T-cell (primary cell): ENCODE results near the gene LSM7. TPM values are rescaled to one million over a fixed set of nuclear protein-coding genes. Genes with fewer than 3 reads are reported as not detected.

Experiments
- ATAC-seq, 4 experiments: fragments of 200-7000 bp in 3 of 4; fragments of 150-1000 bp in 1 of 4; cut with Tn5 transposase; replicated peaks in 1 of 4; 1 replicate in 3 of 4; 2 replicates in 1 of 4; pipeline ENCODE4 v1.10.0; 2021; ENCODE audit warnings: moderate library complexity in 3 of 4, mild to moderate bottlenecking in 2 of 4, moderate number of reproducible peaks in 1 of 4
- CTCF ChIA-PET, 2 donors: fragments of 300-600 bp; sonication (Branson Sonifier 250); formaldehyde crosslinking; loops; one replicate each; lab custom pipeline; 2022; ENCODE audit warnings: antibody characterized with exemption in 2 of 2; lab: Charles Lee
- POLR2A ChIA-PET, 2 donors: fragments of 300-600 bp; sonication (Branson Sonifier 250); formaldehyde crosslinking; loops; one replicate each; lab custom pipeline; 2022; ENCODE audit warnings: antibody characterized with exemption in 2 of 2; lab: Charles Lee
- DNase-seq, 35 experiments: peaks; one replicate each; pipeline versions ENCODE4 v3.0.0 to v3.0.0-alpha.2; 2013 to 2023
- H3K27ac ChIP-seq: one replicate; pipeline ENCODE4 v1.5.1; 2013; ENCODE audit warnings: low read length
- H3K27me3 ChIP-seq, 2 experiments: replicated peaks in 1 of 2; 1 replicate in 1 of 2; 2 replicates in 1 of 2; pipeline versions ENCODE4 v1.6.1 to v1.7.0; 2013; ENCODE audit warnings: low read length in 1 of 2, mixed read lengths in 1 of 2; ENCODE audit not compliant: control insufficient read depth in 2 of 2, insufficient read depth in 2 of 2; ENCODE audit errors: extremely low read depth in 1 of 2
- H3K36me3 ChIP-seq, 2 donors: 1 replicate in 1 of 2; 2 replicates in 1 of 2; pipeline versions ENCODE4 v1.6.1 to v1.7.0; 2013; ENCODE audit warnings: low read length in 1 of 2; ENCODE audit not compliant: control insufficient read depth in 2 of 2, insufficient read depth in 1 of 2; ENCODE audit errors: extremely low read depth in 1 of 2
- H3K4me1 ChIP-seq, 2 experiments: 1 replicate in 1 of 2; 2 replicates in 1 of 2; pipeline versions ENCODE4 v1.6.1 to v1.7.0; 2013; ENCODE audit warnings: low read length in 2 of 2, mixed read lengths in 1 of 2; ENCODE audit not compliant: insufficient read depth in 2 of 2, control insufficient read depth in 1 of 2; ENCODE audit errors: extremely low read depth in 1 of 2
- H3K4me3 ChIP-seq, 2 donors: 1 replicate in 1 of 2; 2 replicates in 1 of 2; pipeline versions ENCODE4 v1.5.1 to v1.7.0; 2013; ENCODE audit warnings: mild to moderate bottlenecking in 2 of 2, low read length in 1 of 2, moderate library complexity in 1 of 2; ENCODE audit not compliant: control insufficient read depth in 1 of 2; ENCODE audit errors: extremely low read depth in 1 of 2
- H3K9me3 ChIP-seq: 2 replicates; pipeline ENCODE4 v1.7.0; 2013
- H3K27ac Mint-ChIP-seq, 2 donors: one replicate each; pipeline ENCODE4 v1.8.0; 2020 to 2021; ENCODE audit warnings: mild to moderate bottlenecking in 2 of 2, mixed read lengths in 2 of 2
- H3K27me3 Mint-ChIP-seq, 2 donors: one replicate each; pipeline ENCODE4 v1.8.0; 2021 to 2022; ENCODE audit warnings: mixed read lengths in 2 of 2
- H3K36me3 Mint-ChIP-seq: one replicate; pipeline ENCODE4 v1.8.0; 2021; ENCODE audit warnings: mixed read lengths
- H3K4me1 Mint-ChIP-seq, 3 donors: one replicate each; pipeline ENCODE4 v1.8.0; 2020 to 2022; ENCODE audit warnings: mixed read lengths in 3 of 3, mild to moderate bottlenecking in 1 of 3
- H3K4me3 Mint-ChIP-seq, 3 donors: one replicate each; pipeline ENCODE4 v1.8.0; 2020 to 2022; ENCODE audit warnings: mild to moderate bottlenecking in 3 of 3, mixed read lengths in 3 of 3, moderate library complexity in 3 of 3
- H3K9me3 Mint-ChIP-seq, 3 donors: one replicate each; pipeline ENCODE4 v1.8.0; 2020 to 2022; ENCODE audit warnings: mixed read lengths in 3 of 3
- WGBS: methylation state at CpG from one replicate; pipeline ENCODE4 v1.1.5; 2013; ENCODE audit warnings: missing lambda C conversion rate; ENCODE audit not compliant: insufficient coverage; 5-methylcytosine and 5-hydroxymethylcytosine counted together
- total RNA-seq, 35 experiments: library from RNA in 6 of 35; stranded (reverse) in 6 of 35; fragments of 120-200 nt in 1 of 35; gene quantifications; one replicate each; pipeline versions ENCODE4 v1.2.1 to v1.2.4 and lab custom pipeline; 2013 to 2026

The LSM7 gene
- total RNA-seq, 5 donors from 2014 or later (not counting 1 experiment from before 2014, with no cell fraction given) = 86.7 to 127 (median 107) TPM

- H3K27me3 Mint-ChIP-seq = peaks cover 2 to 4% of the 10 kb centered on the region in 2 donors
These were observed 43.3 kb upstream of the LSM7 start for GRCh38 chr19:2371656-2372055.

DNA sequence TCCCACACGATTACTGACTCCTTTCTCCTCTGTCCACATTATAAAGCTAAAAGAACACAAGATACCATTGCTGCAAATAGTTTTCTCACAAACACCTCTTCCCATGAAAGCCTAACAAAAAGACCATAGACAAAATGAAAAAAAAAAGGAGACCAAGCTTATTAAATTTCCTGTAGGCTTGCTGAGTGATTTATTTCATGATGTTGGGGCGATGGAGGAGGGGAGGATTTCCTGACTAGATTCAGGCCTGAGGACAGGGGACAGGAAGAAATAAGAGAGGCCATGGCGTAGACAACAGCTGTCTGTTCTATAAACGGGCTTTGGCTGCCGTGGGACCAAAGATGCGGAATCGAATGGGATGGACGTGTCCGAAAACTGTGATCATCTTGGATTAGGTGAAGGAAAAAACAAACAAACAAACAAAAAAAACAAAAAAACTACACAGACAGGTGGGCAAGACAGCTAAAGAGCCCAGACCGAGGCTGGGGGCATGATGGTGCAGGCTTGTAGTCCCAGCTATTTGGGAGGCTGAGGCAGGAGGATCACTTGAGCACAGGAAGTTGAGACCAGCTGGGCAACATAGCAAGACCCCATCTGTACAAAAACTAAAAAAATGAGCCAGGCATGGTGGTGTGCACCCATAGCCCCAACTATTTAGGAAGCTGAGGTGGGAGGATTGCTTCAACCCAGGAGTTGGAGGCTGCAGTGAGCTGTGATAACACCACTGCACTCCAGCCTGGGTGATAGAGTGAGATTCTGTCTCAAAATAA lies 37.0 kb upstream of the LSM7 start:
- H3K4me1 Mint-ChIP-seq = peaks cover 0 to 5% (median 4%) of the 10 kb centered on the region in 3 donors
- H3K4me1 ChIP-seq = peaks cover 0 to 13% of the 10 kb centered on the region in 2 experiments
- POLR2A ChIA-PET = no interaction called here
- H3K4me3 ChIP-seq = no peak overlapping the region
- ATAC-seq (no peak), DNase-seq (no peak)
- H3K9me3 ChIP-seq = no peaks in the 10 kb centered on the region
- no peak overlapping the region for H3K27ac ChIP-seq
- peaks cover 11 to 19% of the 10 kb centered on the region in 2 donors for H3K27me3 Mint-ChIP-seq
- CTCF ChIA-PET = interaction anchor here in 1 of 2 donors (0.7 kb wide), 1 partner anchor 792 kb away, joined by 3 read pairs; no protein-coding TSS in a partner anchor
- no peaks in the 10 kb centered on the region for H3K36me3 ChIP-seq
- H3K36me3 Mint-ChIP-seq = peaks cover 3% of the 10 kb centered on the region
- no peak overlapping the region for H3K4me3 Mint-ChIP-seq
- no peak overlapping the region for H3K27ac Mint-ChIP-seq
- 83% methylated on average over 1 of the region's 10 CpGs for WGBS
- H3K9me3 Mint-ChIP-seq = no peaks in the 10 kb centered on the region
- peaks cover 0 to 42% of the 10 kb centered on the region in 2 experiments for H3K27me3 ChIP-seq

More at GRCh38 chr19:2371656-2372055, 43.3 kb upstream of the LSM7 start:
- ATAC-seq = no peak
- Mint-ChIP-seq H3K27ac (no peak overlapping the region), H3K36me3 (peaks cover 3% of the 10 kb centered on the region), H3K4me1 (peaks cover 0 to 4% (median 1%) of the 10 kb centered on the region in 3 donors), H3K9me3 (no peaks in the 10 kb centered on the region), H3K4me3 (no peak overlapping the region)
- ChIA-PET POLR2A (no interaction called here), CTCF (no interaction called here)
- DNase-seq = no peak
- Histone ChIP-seq H3K27ac (no peak overlapping the region), H3K36me3 (no peaks in the 10 kb centered on the region), H3K4me1 (peaks cover 0 to 8% of the 10 kb centered on the region in 2 experiments), H3K4me3 (no peak overlapping the region), H3K9me3 (no peaks in the 10 kb centered on the region), H3K27me3 (peaks cover 0 to 21% of the 10 kb centered on the region in 2 experiments)
- WGBS = 85% methylated on average over 7 of the region's 16 CpGs

GRCh38 chr19:2363419-2363818 lies 35.0 kb upstream of the LSM7 start:
- WGBS = 80% methylated on average over 12 of the region's 17 CpGs
- no peaks in the 10 kb centered on the region for H3K9me3 ChIP-seq
- CTCF ChIA-PET = no interaction called here
- Mint-ChIP-seq H3K4me1 (peaks cover 0 to 4% (median 4%) of the 10 kb centered on the region in 3 donors), H3K9me3 (no peaks in the 10 kb centered on the region), H3K4me3 (no peak overlapping the region), H3K27ac (no peak overlapping the region), H3K27me3 (peaks cover 12 to 21% of the 10 kb centered on the region in 2 donors), H3K36me3 (peaks cover 3% of the 10 kb centered on the region)
- H3K4me3 ChIP-seq = no peak overlapping the region
- H3K4me1 ChIP-seq = peaks cover 0 to 9% of the 10 kb centered on the region in 2 experiments
- H3K36me3 ChIP-seq = no peaks in the 10 kb centered on the region
- POLR2A ChIA-PET = interaction anchor here in 1 of 2 donors (0.8 kb wide), 1 partner anchor 59 kb away, joined by 4 read pairs; no protein-coding TSS in a partner anchor
- peaks cover 0 to 47% of the 10 kb centered on the region in 2 experiments for H3K27me3 ChIP-seq
- ATAC-seq (no peak), DNase-seq (no peak)
- H3K27ac ChIP-seq = no peak overlapping the region

DNA sequence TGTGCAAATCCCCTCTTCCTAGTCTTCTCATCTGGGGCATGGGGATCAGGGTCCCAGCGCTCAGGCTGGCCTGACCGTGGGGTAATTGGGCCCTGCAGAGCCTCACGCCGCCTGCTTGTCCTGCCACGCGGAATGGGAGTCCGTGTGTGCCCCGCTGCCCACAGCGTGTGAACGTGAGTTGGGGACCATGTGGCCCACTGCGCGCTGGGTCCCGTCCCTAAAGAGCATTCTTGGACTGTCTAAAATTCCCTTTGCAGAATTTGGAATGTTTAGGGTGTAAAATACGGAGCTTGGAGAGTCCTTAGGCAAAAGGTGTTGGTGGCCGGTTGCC lies 34.5 kb upstream of the LSM7 start:
- H3K9me3 Mint-ChIP-seq = no peaks in the 10 kb centered on the region
- no peak for ATAC-seq
- peaks cover 12 to 16% of the 10 kb centered on the region in 2 donors for H3K27me3 Mint-ChIP-seq
- H3K27ac Mint-ChIP-seq = no peak overlapping the region
- WGBS = 97% methylated on average over 13 of the region's 15 CpGs
- Histone ChIP-seq H3K4me1 (peaks cover 0 to 9% of the 10 kb centered on the region in 2 experiments), H3K36me3 (no peaks in the 10 kb centered on the region), H3K9me3 (no peaks in the 10 kb centered on the region), H3K4me3 (no peak overlapping the region), H3K27me3 (peaks cover 0 to 45% of the 10 kb centered on the region in 2 experiments), H3K27ac (no peak overlapping the region)
- DNase-seq = no peak
- H3K36me3 Mint-ChIP-seq = no peaks in the 10 kb centered on the region
- POLR2A ChIA-PET = interaction anchor here in 1 of 2 donors (0.8 kb wide), 1 partner anchor 59 kb away, joined by 4 read pairs; no protein-coding TSS in a partner anchor
- no peak overlapping the region for H3K4me3 Mint-ChIP-seq
- H3K4me1 Mint-ChIP-seq = peaks cover 0 to 4% (median 4%) of the 10 kb centered on the region in 3 donors
- CTCF ChIA-PET = no interaction called here

DNA sequence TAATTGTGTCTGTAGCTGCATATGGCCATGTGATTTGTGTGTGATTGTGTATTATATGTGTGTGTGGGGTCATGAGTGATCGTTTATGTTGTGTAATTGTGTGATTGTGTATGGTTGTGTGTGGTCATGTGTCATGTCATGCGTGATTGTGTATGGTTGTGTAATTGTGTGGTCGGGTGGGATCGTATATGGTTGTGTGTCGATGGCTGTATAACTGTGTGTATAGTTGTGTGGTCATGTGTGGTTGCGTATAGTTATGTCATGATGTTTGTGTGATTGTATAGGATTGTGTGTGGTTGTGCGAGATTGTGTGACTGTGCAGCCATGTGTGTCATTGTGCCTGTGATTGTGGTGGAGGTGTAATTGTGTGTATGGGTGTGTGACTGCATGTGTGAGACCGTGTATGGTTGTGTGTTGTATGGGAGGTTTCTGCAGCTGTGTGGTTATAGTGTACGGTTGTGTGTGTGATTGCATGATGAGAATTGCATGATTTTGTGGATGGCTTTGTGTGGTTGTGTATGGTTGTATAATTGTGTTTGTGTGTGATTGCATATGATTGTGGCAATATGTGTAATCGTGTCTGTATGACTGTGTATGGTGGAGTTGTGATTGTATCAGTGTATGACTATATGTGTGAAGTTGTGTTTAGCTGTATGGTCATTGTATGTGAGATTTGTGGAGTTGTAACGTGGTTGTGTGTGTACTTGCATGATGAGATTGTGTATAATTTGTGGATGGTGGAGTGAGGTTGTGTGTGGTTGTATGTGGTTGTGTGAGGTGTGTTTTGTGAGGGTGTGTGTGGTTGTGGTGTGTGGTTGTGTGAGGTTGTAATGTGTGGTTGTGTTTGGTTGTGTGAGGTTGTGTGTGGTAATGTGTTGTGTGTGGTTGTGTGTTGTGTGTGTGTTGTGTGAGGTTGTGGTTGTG lies 33.9 kb upstream of the LSM7 start:
- no peak for ATAC-seq
- H3K36me3 Mint-ChIP-seq = no peaks in the 10 kb centered on the region
- H3K4me1 Mint-ChIP-seq = peaks cover 0 to 4% (median 4%) of the 10 kb centered on the region in 3 donors
- Histone ChIP-seq H3K4me1 (peaks cover 0 to 9% of the 10 kb centered on the region in 2 experiments), H3K4me3 (no peak overlapping the region), H3K36me3 (no peaks in the 10 kb centered on the region), H3K9me3 (no peaks in the 10 kb centered on the region), H3K27me3 (peaks cover 0 to 45% of the 10 kb centered on the region in 2 experiments), H3K27ac (no peak overlapping the region)
- ChIA-PET POLR2A (no interaction called here), CTCF (no interaction called here)
- 89% methylated on average over 11 of the region's 11 CpGs for WGBS
- no peak overlapping the region for H3K27ac Mint-ChIP-seq
- no peak for DNase-seq
- no peak overlapping the region for H3K4me3 Mint-ChIP-seq
- peaks cover 12 to 16% of the 10 kb centered on the region in 2 donors for H3K27me3 Mint-ChIP-seq
- H3K9me3 Mint-ChIP-seq = no peaks in the 10 kb centered on the region
